Measurements from ENCODE around the gene SLC4A7. TPM values are rescaled to one million over a fixed set of nuclear protein-coding genes. Genes with fewer than 3 reads are reported as not detected.

The SLC4A7 gene
- total and polyA plus RNA-seq, 2 donors (not counting 3 experiments of a cell fraction or from before 2014, with no cell fraction given): 7.8 to 50.9 TPM

GRCh38 chr3:27487383-27487782, 3.2 kb upstream of the SLC4A7 start:
- Histone ChIP-seq H3K9me3 (replicated peaks; ENCODE audit: control insufficient read depth, insufficient read depth, low read length) (no peaks in the 10 kb centered on the region), H3K4me1 (ENCODE audit: control insufficient read depth, extremely low read depth, insufficient read depth, low read length) (peaks cover 3% of the 10 kb centered on the region), H3K36me3 (ENCODE audit: control insufficient read depth in 2 of 2, extremely low read depth in 1 of 2, insufficient read depth in 2 of 2, low read length in 2 of 2) (no peaks in the 10 kb centered on the region), H3K4me2 (ENCODE audit: insufficient read depth, low read length) (no peak overlapping the region), H3K9ac (replicated peaks; ENCODE audit: extremely low read depth, insufficient read depth, low read length) (no peak overlapping the region), H3K27me3 (ENCODE audit: control insufficient read depth in 2 of 2, insufficient read depth in 2 of 2, low read length in 2 of 2) (no peaks in the 10 kb centered on the region), H2AFZ (ENCODE audit: low read depth, low read length) (no peak overlapping the region), H3K4me3 (replicated peaks in 1 of 3; ENCODE audit: insufficient read depth in 1 of 3, low read depth in 1 of 3, low read length in 3 of 3) (no peak overlapping the region), H3K79me2 (ENCODE audit: control insufficient read depth, insufficient read depth, low read length) (peaks cover 16% of the 10 kb centered on the region), H3K9me1 (replicated peaks; ENCODE audit: control insufficient read depth, extremely low read depth, insufficient read depth, low read length) (no peaks in the 10 kb centered on the region), H4K20me1 (replicated peaks; ENCODE audit: control insufficient read depth, extremely low read depth, insufficient read depth, low read length) (no peaks in the 10 kb centered on the region), H3K27ac (ENCODE audit: insufficient read depth, low read depth, low read length) (no peak overlapping the region)
- BruUV-seq (replicated peaks): no TSS peak
- CTCF ChIA-PET: interaction anchor here (1.2 to 1.9 kb wide), 3 partner anchors 17 to 194 kb away, joined by 3 to 4 read pairs (median 3); no protein-coding TSS in a partner anchor
- TF ChIP-seq FOS (IDR thresholded peaks at IDR 0.05; ENCODE audit: borderline replicate concordance, insufficient read depth, low read length) (no peak), EZH2 (IDR thresholded peaks at IDR 0.05; ENCODE audit: borderline replicate concordance, low read depth, low read length, severe bottlenecking) (no peak), POLR2AphosphoS5 (IDR thresholded peaks at IDR 0.05; ENCODE audit: insufficient read depth, low read depth, low read length) (no peak), JUN (IDR thresholded peaks at IDR 0.05; ENCODE audit: borderline replicate concordance, insufficient read depth, insufficient read length, low read depth) (no peak), MAX (IDR thresholded peaks at IDR 0.05; ENCODE audit: insufficient read depth, insufficient read length) (no peak), POLR2A (IDR thresholded peaks at IDR 0.05; ENCODE audit: low read depth, low read length) (no peak), GATA2 (IDR thresholded peaks at IDR 0.05; ENCODE audit: insufficient read depth, insufficient read length, low read depth, low read length) (no peak), MYC (IDR thresholded peaks at IDR 0.05; ENCODE audit: low read depth, low read length) (no peak)
- TF ChIP-seq, protein P1, sequence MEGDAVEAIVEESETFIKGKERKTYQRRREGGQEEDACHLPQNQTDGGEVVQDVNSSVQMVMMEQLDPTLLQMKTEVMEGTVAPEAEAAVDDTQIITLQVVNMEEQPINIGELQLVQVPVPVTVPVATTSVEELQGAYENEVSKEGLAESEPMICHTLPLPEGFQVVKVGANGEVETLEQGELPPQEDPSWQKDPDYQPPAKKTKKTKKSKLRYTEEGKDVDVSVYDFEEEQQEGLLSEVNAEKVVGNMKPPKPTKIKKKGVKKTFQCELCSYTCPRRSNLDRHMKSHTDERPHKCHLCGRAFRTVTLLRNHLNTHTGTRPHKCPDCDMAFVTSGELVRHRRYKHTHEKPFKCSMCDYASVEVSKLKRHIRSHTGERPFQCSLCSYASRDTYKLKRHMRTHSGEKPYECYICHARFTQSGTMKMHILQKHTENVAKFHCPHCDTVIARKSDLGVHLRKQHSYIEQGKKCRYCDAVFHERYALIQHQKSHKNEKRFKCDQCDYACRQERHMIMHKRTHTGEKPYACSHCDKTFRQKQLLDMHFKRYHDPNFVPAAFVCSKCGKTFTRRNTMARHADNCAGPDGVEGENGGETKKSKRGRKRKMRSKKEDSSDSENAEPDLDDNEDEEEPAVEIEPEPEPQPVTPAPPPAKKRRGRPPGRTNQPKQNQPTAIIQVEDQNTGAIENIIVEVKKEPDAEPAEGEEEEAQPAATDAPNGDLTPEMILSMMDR (IDR thresholded peaks at IDR 0.05; ENCODE audit: extremely low read depth in 1 of 2, insufficient read depth in 1 of 2, low read depth in 1 of 2, low read length in 2 of 2): no peak
- DNase-seq (ENCODE audit: low read depth, low spot score): no peak
- intact Hi-C loops (cut with micrococcal nuclease): no loop called here
- POLR2A ChIA-PET: no interaction called here
- dilution Hi-C loops (cut with MboI; ENCODE audit: extremely low pct_ligation_motif_present, low sequenced_read_pairs): no loop called here
- no peak for FAIRE-seq

Data from endothelial cell of umbilical vein (primary cell).